Sigmoid colon (tissue), 7 donors: ENCODE measurements around the gene TBX19. TPM values are rescaled to one million over a fixed set of nuclear protein-coding genes. Genes with fewer than 3 reads are reported as not detected.
"Not testable (repeated sequence)": the region's sequence is repeated elsewhere in the genome, so short reads cannot be mapped to it uniquely, and the experiment has no call there.

ENCODE experiments used
- DNase-seq: peaks from one replicate; pipeline ENCODE4 v3.0.0-alpha.2; 2019
- H3K27ac ChIP-seq, 4 donors: fragments of 200-600 bp; sonication (generic); one replicate each; pipeline ENCODE4 v1.5.1; 2016 to 2019; ENCODE audit warnings: mild to moderate bottlenecking in 1 of 4
- H3K27me3 ChIP-seq, 3 donors: fragments of 200-600 bp; sonication (generic); one replicate each; pipeline ENCODE4 v1.5.1; 2019; ENCODE audit warnings: mild to moderate bottlenecking in 1 of 3
- H3K36me3 ChIP-seq, 4 donors: fragments of 200-600 bp; sonication (generic); one replicate each; pipeline ENCODE4 v1.5.1; 2016 to 2019
- H3K4me1 ChIP-seq, 4 donors: fragments of 200-600 bp; sonication (generic); one replicate each; pipeline ENCODE4 v1.5.1; 2017 to 2019
- H3K4me3 ChIP-seq, 4 donors: fragments of 200-600 bp; sonication (generic); one replicate each; pipeline ENCODE4 v1.5.1; 2017 to 2019; ENCODE audit warnings: mild to moderate bottlenecking in 2 of 4, moderate library complexity in 1 of 4
- H3K9me3 ChIP-seq, 4 donors: fragments of 200-600 bp in 3 of 4; sonication (generic) in 3 of 4; one replicate each; pipeline versions ENCODE4 v1.5.1 to v1.6.1; 2013 to 2019
- CTCF ChIP-seq, 4 experiments: fragments of 450-650 bp in 3 of 4; fragments of 200-600 bp in 1 of 4; IDR thresholded peaks; one replicate each; pipeline ENCODE4 v1.5.1; 2016 to 2019; ENCODE audit warnings: antibody characterized with exemption in 4 of 4, mild to moderate bottlenecking in 3 of 4, moderate library complexity in 2 of 4
- EP300 ChIP-seq, 4 donors: sonication (generic); formaldehyde crosslinking; IDR thresholded peaks; one replicate each; pipeline ENCODE4 v1.6.1; 2017; ENCODE audit warnings: antibody characterized with exemption in 4 of 4
- POLR2A ChIP-seq, 2 donors: fragments of 450-650 bp; IDR thresholded peaks; one replicate each; pipeline ENCODE4 v1.6.1; 2016; ENCODE audit warnings: antibody characterized with exemption in 2 of 2, mild to moderate bottlenecking in 2 of 2, moderate library complexity in 2 of 2
- POLR2AphosphoS5 ChIP-seq, 4 donors: sonication (generic); formaldehyde crosslinking; IDR thresholded peaks; one replicate each; pipeline ENCODE4 v1.6.1; 2017; ENCODE audit warnings: antibody characterized with exemption in 4 of 4
- WGBS, 2 donors: extraction: QIAGEN DNeasy Blood & Tissue Kit; methylation state at CpG; one replicate each; pipeline ENCODE4 v1.1.7; 2013; 5-methylcytosine and 5-hydroxymethylcytosine counted together
- intact Hi-C: fragments of 100-400 bp; cut with DNase I; formaldehyde crosslinking; loops from one replicate; pipeline ENCODE4 v1.15.1; 2023
- polyA plus RNA-seq, 3 donors: library from polyadenylated mRNA; stranded (reverse); fragments of 200-250 nt; gene quantifications; one replicate each; pipeline ENCODE4 v1.2.3, GENCODE V29; 2013
- total RNA-seq, 4 donors: library from RNA; depleted of rRNA; stranded (reverse); fragments of >200 nt; gene quantifications; one replicate each; pipeline ENCODE4 v1.1.0, GENCODE V29; 2016
- donor health status: healthy with polysubstance abuse.
- donor health status: Bipolar disorder and iron deficiency.
- donor health status: healthy.

Gene TBX19
- total and polyA plus RNA-seq, 7 donors: 0.46 to 5.3 (median 2.7) TPM

- intact Hi-C loops: loop anchor here (5.0 to 10.0 kb wide), 7 partner anchors 93 to 1203 kb away; partner anchors contain the start of genes ATP1B1, BLZF1 and NME7
- no peak for DNase-seq
- H3K27ac ChIP-seq: peak overlapping the region in 1 of 4 donors; percentile 60
- H3K4me3 ChIP-seq: no peak overlapping the region
- WGBS, 2 donors: 46 to 79% methylated on average over 4 of the region's 4 CpGs
- H3K9me3 ChIP-seq: no peaks in the 10 kb centered on the region
- TF ChIP-seq EP300 (IDR thresholded peaks at IDR 0.05) (no peak), POLR2A (IDR thresholded peaks at IDR 0.05) (no peak), CTCF (IDR thresholded peaks at IDR 0.05) (no peak), POLR2AphosphoS5 (IDR thresholded peaks at IDR 0.05) (no peak)
- H3K4me1 ChIP-seq: peaks cover 0 to 26% (median 19%) of the 10 kb centered on the region in 4 donors
- H3K36me3 ChIP-seq: no peaks in the 10 kb centered on the region
- no peaks in the 10 kb centered on the region for H3K27me3 ChIP-seq
These were observed 63.8 kb downstream of the TBX19 start for GRCh38 chr1:168344517-168344916.

- WGBS, 2 donors: 92 to 98% methylated on average over 1 of the region's 1 CpG
- intact Hi-C loops: loop anchor here (10.0 kb wide), 1 partner anchor 439 kb away; no protein-coding TSS in a partner anchor
These were observed 65.3 kb downstream of the TBX19 start for GRCh38 chr1:168345939-168346338.

GRCh38 chr1:168347630-168348029 is 67.0 kb downstream of the TBX19 start:
- no peaks in the 10 kb centered on the region for H3K9me3 ChIP-seq
- no peak for DNase-seq
- intact Hi-C loops: loop anchor here (10.0 kb wide), 1 partner anchor 437 kb away; no protein-coding TSS in a partner anchor
- WGBS, 2 donors: 95 to 98% methylated on average over 1 of the region's 1 CpG
- no peak overlapping the region for H3K27ac ChIP-seq
- no peaks in the 10 kb centered on the region for H3K27me3 ChIP-seq
- H3K36me3 ChIP-seq: no peaks in the 10 kb centered on the region
- H3K4me3 ChIP-seq: no peak overlapping the region
- TF ChIP-seq POLR2AphosphoS5 (IDR thresholded peaks at IDR 0.05): no peak
- TF ChIP-seq POLR2A (IDR thresholded peaks at IDR 0.05): no peak
- no peak for TF ChIP-seq CTCF (IDR thresholded peaks at IDR 0.05)
- no peak for TF ChIP-seq EP300 (IDR thresholded peaks at IDR 0.05)
- H3K4me1 ChIP-seq: peaks cover 0 to 21% (median 14%) of the 10 kb centered on the region in 4 donors

More at GRCh38 chr1:168345939-168346338, 65.3 kb downstream of the TBX19 start:
- DNase-seq: no peak
- Histone ChIP-seq H3K4me3 (no peak overlapping the region), H3K36me3 (no peaks in the 10 kb centered on the region), H3K27me3 (no peaks in the 10 kb centered on the region), H3K27ac (no peak overlapping the region), H3K4me1 (peaks cover 0 to 26% (median 19%) of the 10 kb centered on the region in 4 donors), H3K9me3 (no peaks in the 10 kb centered on the region)
- TF ChIP-seq POLR2AphosphoS5 (IDR thresholded peaks at IDR 0.05): no peak
- TF ChIP-seq CTCF (IDR thresholded peaks at IDR 0.05): no peak
- no peak for TF ChIP-seq POLR2A (IDR thresholded peaks at IDR 0.05)
- no peak for TF ChIP-seq EP300 (IDR thresholded peaks at IDR 0.05)

GRCh38 chr1:168348146-168348709 is 67.6 kb downstream of the TBX19 start:
- Histone ChIP-seq H3K36me3 (no peaks in the 10 kb centered on the region), H3K9me3 (no peaks in the 10 kb centered on the region), H3K27me3 (no peaks in the 10 kb centered on the region), H3K4me3 (peak overlapping the region; percentile 10 to 35 (median 28)), H3K4me1 (peaks cover 0 to 16% (median 9%) of the 10 kb centered on the region in 4 donors), H3K27ac (no peak overlapping the region)
- TF ChIP-seq EP300 (IDR thresholded peaks at IDR 0.05) (no peak), CTCF (IDR thresholded peaks at IDR 0.05) (no peak), POLR2A (IDR thresholded peaks at IDR 0.05) (no peak), POLR2AphosphoS5 (IDR thresholded peaks at IDR 0.05) (no peak)
- intact Hi-C loops: loop anchor here (10.0 kb wide), 1 partner anchor 437 kb away; no protein-coding TSS in a partner anchor
- WGBS, 2 donors: 26 to 39% methylated on average over 8 of the region's 8 CpGs
- no peak for DNase-seq

GRCh38 chr1:168354335-168355269 is 73.9 kb downstream of the TBX19 start:
- H3K27me3 ChIP-seq, H3K27ac ChIP-seq, H3K9me3 ChIP-seq, intact Hi-C loops, H3K4me3 ChIP-seq, DNase-seq, H3K36me3 ChIP-seq, H3K4me1 ChIP-seq: not testable (repeated sequence)
- 91 to 94% methylated on average over 34 to 35 of the region's 36 CpGs for WGBS, 2 donors
